Endothelial cell of umbilical vein (primary cell): ENCODE data around the gene KIF26B. TPM values are rescaled to one million over a fixed set of nuclear protein-coding genes. Genes with fewer than 3 reads are reported as not detected.

Experiments
- BruUV-seq: library from RNA; stranded (reverse); fragments of 400-500 nt; replicated peaks from 2 replicates; lab custom pipeline; 2021; lab: Mats Ljungman, UMichigan
- CTCF ChIA-PET: fragments of 300-600, 350-600 bp; sonication (Branson Sonifier 250); formaldehyde crosslinking; loops from one replicate; lab custom pipeline; 2021; ENCODE audit warnings: antibody characterized with exemption, inconsistent platforms; lab: Charles Lee
- POLR2A ChIA-PET: fragments of 300-600, 350-600 bp; sonication (Branson Sonifier 250); formaldehyde crosslinking; loops from one replicate; lab custom pipeline; 2021; ENCODE audit warnings: antibody characterized with exemption, inconsistent platforms; lab: Charles Lee
- DNase-seq: peaks from one replicate; pipeline ENCODE4 v3.0.0-alpha.2; 2011; ENCODE audit warnings: low read depth, low spot score
- FAIRE-seq: peaks from 2 replicates; lab custom pipeline; 2011; peaks lifted over from hg19 to GRCh38; lab: Jason Lieb, UNC
- H2AFZ ChIP-seq: 2 replicates; pipeline ENCODE4 v1.6.0; 2012; ENCODE audit warnings: low read depth, low read length, control low read depth, inconsistent platforms
- H3K27ac ChIP-seq: 2 replicates; pipeline ENCODE4 v1.5.1; 2011; ENCODE audit warnings: low read depth, mild to moderate bottlenecking, control low read depth, low read length, moderate library complexity; ENCODE audit not compliant: insufficient read depth
- H3K27me3 ChIP-seq, 2 experiments: 2 replicates each; pipeline versions ENCODE4 v1.6.0 to v1.6.1; 2011; ENCODE audit warnings: low read length in 2 of 2, mixed read lengths in 1 of 2; ENCODE audit not compliant: control insufficient read depth in 2 of 2, insufficient read depth in 2 of 2
- H3K36me3 ChIP-seq, 2 experiments: 2 replicates in 1 of 2; 3 replicates in 1 of 2; pipeline ENCODE4 v1.5.1; 2011; ENCODE audit warnings: low read length in 2 of 2, mild to moderate bottlenecking in 1 of 2, moderate library complexity in 1 of 2; ENCODE audit not compliant: control insufficient read depth in 2 of 2, insufficient read depth in 2 of 2; ENCODE audit errors: extremely low read depth in 1 of 2
- H3K4me1 ChIP-seq: 3 replicates; pipeline ENCODE4 v1.5.1; 2011; ENCODE audit warnings: mild to moderate bottlenecking, low read length; ENCODE audit not compliant: control insufficient read depth, insufficient read depth; ENCODE audit errors: extremely low read depth
- H3K4me2 ChIP-seq: 2 replicates; pipeline ENCODE4 v1.6.1; 2011; ENCODE audit warnings: low read length, control low read depth, mixed read lengths; ENCODE audit not compliant: insufficient read depth
- H3K4me3 ChIP-seq, 3 experiments: fragments of 200-600 bp in 1 of 3; sonication (generic), shearing (Covaris generic) in 1 of 3; replicated peaks in 1 of 3; 2 replicates each; pipeline ENCODE4 v1.5.1; 2011 to 2016; ENCODE audit warnings: control low read depth in 3 of 3, low read length in 3 of 3, mild to moderate bottlenecking in 2 of 3, inconsistent platforms in 1 of 3, low read depth in 1 of 3, moderate library complexity in 1 of 3; ENCODE audit not compliant: insufficient read depth in 1 of 3
- H3K79me2 ChIP-seq: 2 replicates; pipeline ENCODE4 v1.6.0; 2012; ENCODE audit warnings: low read length, inconsistent platforms; ENCODE audit not compliant: control insufficient read depth, insufficient read depth
- H3K9ac ChIP-seq: replicated peaks from 2 replicates; pipeline ENCODE3; 2011; ENCODE audit warnings: low read length, control low read depth; ENCODE audit not compliant: insufficient read depth; ENCODE audit errors: extremely low read depth
- H3K9me1 ChIP-seq: replicated peaks from 3 replicates; pipeline ENCODE4 v1.6.0; 2011; ENCODE audit warnings: mild to moderate bottlenecking, low read length; ENCODE audit not compliant: control insufficient read depth, insufficient read depth; ENCODE audit errors: extremely low read depth
- H3K9me3 ChIP-seq: replicated peaks from 2 replicates; pipeline ENCODE4 v1.5.1; 2012; ENCODE audit warnings: low read length, inconsistent platforms; ENCODE audit not compliant: control insufficient read depth, insufficient read depth
- H4K20me1 ChIP-seq: replicated peaks from 2 replicates; pipeline ENCODE3; 2011; ENCODE audit warnings: mild to moderate bottlenecking, low read length; ENCODE audit not compliant: control insufficient read depth, insufficient read depth; ENCODE audit errors: extremely low read depth
- EZH2 ChIP-seq: IDR thresholded peaks from 2 replicates; pipeline ENCODE4 v1.6.1; 2012; ENCODE audit warnings: borderline replicate concordance, low read depth, mild to moderate bottlenecking, moderate library complexity, low read length, inconsistent platforms; ENCODE audit not compliant: severe bottlenecking
- FOS ChIP-seq: IDR thresholded peaks from 2 replicates; pipeline ENCODE4 v1.6.1; 2011; ENCODE audit warnings: mild to moderate bottlenecking, low read length, moderate library complexity, borderline replicate concordance; ENCODE audit not compliant: insufficient read depth
- GATA2 ChIP-seq: IDR thresholded peaks from 2 replicates; pipeline ENCODE4 v1.7.0; 2011; ENCODE audit warnings: low read depth, mild to moderate bottlenecking, moderate library complexity, mixed read lengths, low read length; ENCODE audit not compliant: insufficient read length, insufficient read depth
- JUN ChIP-seq: IDR thresholded peaks from 2 replicates; pipeline ENCODE4 v1.6.1; 2011; ENCODE audit warnings: borderline replicate concordance, low read depth; ENCODE audit not compliant: insufficient read length, insufficient read depth
- MYC ChIP-seq: IDR thresholded peaks from one replicate; pipeline ENCODE4 v1.6.1; 2011; ENCODE audit warnings: mild to moderate bottlenecking, low read depth, low read length
- POLR2A ChIP-seq: IDR thresholded peaks from 2 replicates; pipeline ENCODE4 v1.6.1; 2012; ENCODE audit warnings: low read depth, mild to moderate bottlenecking, control low read depth, low read length
- POLR2AphosphoS5 ChIP-seq: IDR thresholded peaks from 2 replicates; pipeline ENCODE4 v1.6.1; 2012; ENCODE audit warnings: low read depth, mild to moderate bottlenecking, control low read depth, low read length, moderate library complexity; ENCODE audit not compliant: insufficient read depth
- dilution Hi-C: fragments of 300-500 bp; cut with MboI; formaldehyde crosslinking; loops from one replicate; pipeline ENCODE4 v1.15.0; 2019; ENCODE audit warnings: low sequenced_read_pairs; ENCODE audit not compliant: extremely low pct_ligation_motif_present
- intact Hi-C: fragments of 100-400 bp; cut with micrococcal nuclease; formaldehyde crosslinking; loops from one replicate; pipeline ENCODE4 v1.10.0; 2022
- polyA plus RNA-seq, 4 experiments: library from polyadenylated mRNA; depleted of rRNA in 3 of 4; stranded (reverse) in 3 of 4; unstranded in 1 of 4; fragments of >200 nt; gene quantifications; 2 replicates each; pipeline versions ENCODE4 v1.2.1 to v1.2.3, GENCODE V29; 2011 to 2012; ENCODE audit warnings: missing spikeins in 1 of 4
- total RNA-seq: library from RNA; stranded (reverse); gene quantifications from 2 replicates; pipeline ENCODE4 v1.2.3, GENCODE V29; 2021
- TF ChIP-seq, protein P1 (sequence below): IDR thresholded peaks from 2 replicates; pipeline ENCODE4 v1.6.1; 2011; ENCODE audit not compliant: insufficient read depth, insufficient read length
- TF ChIP-seq, protein P2 (sequence below), 2 donors: IDR thresholded peaks; 1 replicate in 1 of 2; 2 replicates in 1 of 2; pipeline ENCODE4 v1.5.1; 2011; ENCODE audit warnings: low read length in 2 of 2, mild to moderate bottlenecking in 2 of 2, moderate library complexity in 2 of 2, control low read depth in 1 of 2, inconsistent platforms in 1 of 2, low read depth in 1 of 2; ENCODE audit not compliant: insufficient read depth in 1 of 2; ENCODE audit errors: extremely low read depth in 1 of 2

Gene KIF26B
- total and polyA plus RNA-seq, 2 donors (not counting 3 experiments of a cell fraction or from before 2014, with no cell fraction given), result 0.04 to 0.49 TPM

DNA sequence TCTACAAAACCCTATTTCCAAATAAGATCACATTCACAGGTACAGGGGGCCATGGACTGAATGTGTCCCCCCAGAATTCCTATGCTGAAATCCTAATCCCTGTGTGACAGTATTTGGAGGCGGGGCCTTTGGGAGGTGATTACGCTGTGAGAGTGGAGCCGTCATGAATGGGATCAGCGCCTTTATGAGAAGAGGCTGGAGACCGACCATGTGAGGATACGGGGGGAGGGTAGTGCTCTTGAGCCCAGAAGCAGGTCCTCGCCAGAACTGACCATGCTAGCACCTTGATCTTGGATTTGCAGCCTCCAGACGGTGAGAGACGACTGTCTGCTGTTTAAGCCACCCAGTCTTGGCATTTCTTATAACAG is 23.8 kb upstream of the KIF26B start:
- dilution Hi-C loops, result no loop called here
- no peaks in the 10 kb centered on the region for H3K9me3 ChIP-seq
- H3K36me3 ChIP-seq, result no peaks in the 10 kb centered on the region
- no peak overlapping the region for H2AFZ ChIP-seq
- FAIRE-seq, result peak; percentile 59
- ChIA-PET CTCF (no interaction called here), POLR2A (no interaction called here)
- H3K27me3 ChIP-seq, result no peaks in the 10 kb centered on the region
- H3K4me2 ChIP-seq, result no peak overlapping the region
- H3K9me1 ChIP-seq, result no peaks in the 10 kb centered on the region
- H4K20me1 ChIP-seq, result no peaks in the 10 kb centered on the region
- intact Hi-C loops, result no loop called here
- DNase-seq, result no peak
- TF ChIP-seq, protein P1, sequence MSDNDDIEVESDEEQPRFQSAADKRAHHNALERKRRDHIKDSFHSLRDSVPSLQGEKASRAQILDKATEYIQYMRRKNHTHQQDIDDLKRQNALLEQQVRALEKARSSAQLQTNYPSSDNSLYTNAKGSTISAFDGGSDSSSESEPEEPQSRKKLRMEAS, result no peak
- TF ChIP-seq, protein P2, sequence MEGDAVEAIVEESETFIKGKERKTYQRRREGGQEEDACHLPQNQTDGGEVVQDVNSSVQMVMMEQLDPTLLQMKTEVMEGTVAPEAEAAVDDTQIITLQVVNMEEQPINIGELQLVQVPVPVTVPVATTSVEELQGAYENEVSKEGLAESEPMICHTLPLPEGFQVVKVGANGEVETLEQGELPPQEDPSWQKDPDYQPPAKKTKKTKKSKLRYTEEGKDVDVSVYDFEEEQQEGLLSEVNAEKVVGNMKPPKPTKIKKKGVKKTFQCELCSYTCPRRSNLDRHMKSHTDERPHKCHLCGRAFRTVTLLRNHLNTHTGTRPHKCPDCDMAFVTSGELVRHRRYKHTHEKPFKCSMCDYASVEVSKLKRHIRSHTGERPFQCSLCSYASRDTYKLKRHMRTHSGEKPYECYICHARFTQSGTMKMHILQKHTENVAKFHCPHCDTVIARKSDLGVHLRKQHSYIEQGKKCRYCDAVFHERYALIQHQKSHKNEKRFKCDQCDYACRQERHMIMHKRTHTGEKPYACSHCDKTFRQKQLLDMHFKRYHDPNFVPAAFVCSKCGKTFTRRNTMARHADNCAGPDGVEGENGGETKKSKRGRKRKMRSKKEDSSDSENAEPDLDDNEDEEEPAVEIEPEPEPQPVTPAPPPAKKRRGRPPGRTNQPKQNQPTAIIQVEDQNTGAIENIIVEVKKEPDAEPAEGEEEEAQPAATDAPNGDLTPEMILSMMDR (IDR thresholded peaks at IDR 0.05; ENCODE audit: extremely low read depth in 1 of 2, insufficient read depth in 1 of 2, low read depth in 1 of 2, low read length in 2 of 2), result no peak
- no peak for TF ChIP-seq FOS
- TF ChIP-seq MYC, result no peak
- TF ChIP-seq POLR2AphosphoS5, result no peak
- TF ChIP-seq JUN, result no peak
- TF ChIP-seq EZH2, result no peak
- no peak for TF ChIP-seq POLR2A
- no peak for TF ChIP-seq GATA2
- no peaks in the 10 kb centered on the region for H3K4me1 ChIP-seq
- BruUV-seq, result no TSS peak
- H3K27ac ChIP-seq, result no peak overlapping the region
- no peak overlapping the region for H3K9ac ChIP-seq
- H3K79me2 ChIP-seq, result no peaks in the 10 kb centered on the region
- no peak overlapping the region for H3K4me3 ChIP-seq
